Activated T-cell treated with anti-CD3 and anti-CD28 coated beads, Interleukin-2, amount 50 U/mL, for 4 hours (primary cell): ENCODE data around the gene PROKR1. TPM values are rescaled to one million over a fixed set of nuclear protein-coding genes. Genes with fewer than 3 reads are reported as not detected.

Source experiments
- ATAC-seq, 2 donors: fragments of 200-7000 bp; cut with Tn5 transposase; one replicate each; pipeline ENCODE4 v1.10.0; 2021
- DNase-seq: peaks from one replicate; pipeline ENCODE4 v3.0.0-alpha.2; 2020
- H3K27me3 Mint-ChIP-seq: one replicate; pipeline ENCODE4 v1.8.0; 2021; ENCODE audit warnings: low read depth, mixed read lengths
- H3K36me3 Mint-ChIP-seq: one replicate; pipeline ENCODE4 v1.8.0; 2022; ENCODE audit warnings: mixed read lengths; ENCODE audit not compliant: insufficient read depth
- H3K4me1 Mint-ChIP-seq: one replicate; pipeline ENCODE4 v1.8.0; 2021; ENCODE audit warnings: low read depth, mixed read lengths
- H3K4me3 Mint-ChIP-seq: one replicate; pipeline ENCODE4 v1.8.0; 2021; ENCODE audit warnings: mild to moderate bottlenecking, moderate library complexity, mixed read lengths
- H3K9me3 Mint-ChIP-seq: one replicate; pipeline ENCODE4 v1.8.0; 2021; ENCODE audit warnings: mixed read lengths
- total RNA-seq, 3 donors: library from RNA; stranded (reverse); gene quantifications; one replicate each; pipeline ENCODE4 v1.2.1, GENCODE V29; 2021

PROKR1 gene
- total RNA-seq, 3 donors from 2014 or later: 0.08 TPM; not detected in 2

DNA sequence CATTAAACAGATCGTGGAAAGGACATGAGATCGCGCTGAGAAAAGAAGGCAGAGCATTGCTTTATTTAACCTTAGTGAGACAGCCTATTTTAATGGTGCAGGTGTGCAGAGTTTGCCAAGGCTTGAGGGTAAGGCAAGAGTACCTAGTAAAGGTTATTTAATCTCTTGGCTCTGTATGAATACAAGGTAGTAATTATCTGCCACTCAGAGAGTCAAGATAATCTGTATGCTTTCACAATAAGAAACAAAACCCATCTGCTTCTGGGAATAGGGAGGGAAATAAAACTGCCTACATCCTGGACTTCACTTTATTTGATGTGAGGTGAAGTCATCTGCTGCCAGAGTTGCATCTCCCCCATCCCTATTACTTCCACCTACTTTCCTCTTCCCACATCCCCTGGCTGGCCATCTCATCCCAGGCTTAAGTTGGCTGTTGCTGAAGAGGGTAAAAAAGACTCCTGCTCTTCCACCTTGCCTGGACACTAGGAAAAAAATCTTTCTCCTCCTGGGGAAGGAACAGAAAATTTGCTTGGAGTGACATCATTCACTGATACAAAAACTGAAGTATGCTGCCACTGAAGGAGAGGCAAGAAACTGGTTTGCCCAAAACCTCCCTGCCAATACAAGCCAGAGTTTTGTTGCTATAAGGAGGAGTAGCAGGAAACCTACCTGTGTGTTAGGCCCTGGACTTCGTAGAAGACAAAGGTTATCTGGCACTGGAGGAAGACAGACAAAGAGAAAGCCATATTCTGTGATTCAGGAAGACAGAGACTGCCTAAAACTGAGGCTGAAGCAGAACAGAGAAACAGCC is 55.4 kb downstream of the PROKR1 start:
- H3K27me3 Mint-ChIP-seq: peaks cover 4% of the 10 kb centered on the region
- H3K36me3 Mint-ChIP-seq: no peaks in the 10 kb centered on the region
- peaks cover 6% of the 10 kb centered on the region for H3K9me3 Mint-ChIP-seq
- no peak for DNase-seq
- ATAC-seq: no peak
- peaks cover 7% of the 10 kb centered on the region for H3K4me1 Mint-ChIP-seq
- no peak overlapping the region for H3K4me3 Mint-ChIP-seq

- DNase-seq (no peak), ATAC-seq (no peak)
- Mint-ChIP-seq H3K27me3 (peaks cover 2% of the 10 kb centered on the region), H3K4me3 (no peak overlapping the region), H3K4me1 (peaks cover 7% of the 10 kb centered on the region), H3K9me3 (peaks cover 6% of the 10 kb centered on the region), H3K36me3 (no peaks in the 10 kb centered on the region)
Measured at GRCh38 chr2:68700560-68700959, 57.2 kb downstream of the PROKR1 start.

- no peaks in the 10 kb centered on the region for H3K36me3 Mint-ChIP-seq
- DNase-seq: no peak
- ATAC-seq: no peak
- no peaks in the 10 kb centered on the region for H3K9me3 Mint-ChIP-seq
- no peak overlapping the region for H3K4me3 Mint-ChIP-seq
- peaks cover 19% of the 10 kb centered on the region for H3K4me1 Mint-ChIP-seq
- peaks cover 3% of the 10 kb centered on the region for H3K27me3 Mint-ChIP-seq
Measured at GRCh38 chr2:68706637-68707036, 63.3 kb downstream of the PROKR1 start.

Other genes with a start within 250 kb of the PROKR1 start
- under 1 TPM; 0.43 to 0.87 (median 0.66) TPM for gene FBXO48, start 176.3 kb upstream of the PROKR1 start, total RNA-seq
- gene APLF, start 176.0 kb upstream of the PROKR1 start, total RNA-seq: 1 to 10 TPM; 1.3 to 1.6 (median 1.3) TPM
- gene ARHGAP25, start 91.2 kb downstream of the PROKR1 start, total RNA-seq: 10 to 100 TPM; 48.6 to 55.7 (median 52.1) TPM
- not detected for gene BMP10, start 227.8 kb downstream of the PROKR1 start, total RNA-seq